NCI-H1048 (cell line): ENCODE data around the gene SLC25A23.

ENCODE experiments used
- DNase-seq: peaks from one replicate; lab custom pipeline; 2025; lab: John Stamatoyannopoulos, UW

Gene SLC25A23

DNA sequence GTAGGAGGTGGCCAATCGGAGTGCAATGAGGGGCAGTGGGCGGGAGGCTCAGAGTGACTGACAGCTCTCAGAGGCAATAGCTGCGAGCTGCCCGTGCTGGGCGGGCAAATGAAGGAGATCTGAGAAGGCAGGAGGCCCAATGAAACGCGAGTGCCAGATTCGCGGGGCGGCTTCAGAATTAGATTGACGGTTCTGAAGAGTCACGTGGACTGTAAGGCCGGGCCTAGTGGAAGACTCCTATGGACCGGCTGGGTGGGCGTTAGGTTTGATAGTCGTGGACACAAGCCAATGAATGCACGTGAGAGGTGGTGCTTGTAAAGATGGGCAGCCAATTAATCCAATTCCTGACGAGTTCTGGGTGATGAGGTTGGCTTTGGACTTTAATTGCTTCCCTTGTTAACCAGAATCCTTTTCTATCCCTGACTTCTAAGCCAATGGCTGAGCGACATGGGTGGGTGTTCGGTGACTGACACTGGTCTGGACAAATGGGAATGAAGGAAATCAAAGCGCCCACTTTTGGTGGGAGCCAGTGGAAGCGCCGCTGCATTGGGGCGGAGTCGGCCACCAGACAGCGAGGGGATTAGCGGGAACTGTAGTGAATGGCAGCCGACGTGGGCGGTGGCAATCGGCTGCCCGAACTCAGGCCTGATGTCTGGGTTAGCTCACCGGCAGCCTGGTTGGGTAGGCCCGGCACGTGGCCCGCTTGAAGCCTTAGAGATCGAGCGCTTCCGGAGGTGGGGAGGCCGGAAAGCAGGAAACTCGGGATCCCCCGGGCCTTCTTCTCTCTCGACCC lies 34.5 kb downstream of the SLC25A23 start:
- peak; percentile 100 for DNase-seq

DNA sequence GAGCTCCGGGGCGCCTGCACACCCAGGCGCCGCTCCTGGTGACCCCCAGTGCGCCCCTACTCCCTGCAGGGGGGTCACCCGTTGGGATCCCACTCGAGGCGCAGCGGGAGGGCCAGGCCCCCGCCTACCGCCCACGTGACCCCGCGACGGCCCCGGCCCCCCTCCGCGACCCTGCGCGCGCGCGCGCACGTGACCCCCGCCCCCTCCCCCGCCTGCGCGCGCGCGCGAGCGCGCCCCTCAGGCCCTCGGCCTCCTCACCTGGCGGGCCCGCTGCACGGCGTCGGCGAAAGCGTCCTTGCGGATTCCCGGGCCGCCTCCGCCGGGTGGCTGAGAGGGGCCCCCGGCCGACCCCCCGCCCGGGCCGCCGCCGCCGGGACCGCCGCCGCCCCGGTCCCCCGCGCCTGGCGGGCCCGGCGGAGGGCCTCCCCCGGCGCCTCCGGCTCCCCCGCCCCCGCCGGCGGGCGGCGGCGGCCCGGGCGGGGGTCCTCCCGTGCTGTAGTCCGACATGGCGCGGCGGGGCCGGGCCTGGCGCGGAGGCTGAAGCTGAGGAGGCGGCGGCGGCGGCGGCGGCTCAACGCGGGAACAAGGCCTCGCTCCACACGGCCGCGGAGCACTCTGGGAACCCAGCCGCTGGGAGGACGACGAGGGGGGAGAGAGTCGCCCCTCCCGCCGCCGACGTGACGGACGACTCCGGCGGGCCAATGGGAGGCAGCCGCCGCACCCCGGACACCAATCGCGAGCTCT lies 35.2 kb downstream of the SLC25A23 start, which contains the start of gene KHSRP:
Gene KHSRP (minus strand): TSS at position 617 of the 744 bp plus-strand sequence. CDS start 110 bp downstream, at position 507.
- DNase-seq: no peak

DNA sequence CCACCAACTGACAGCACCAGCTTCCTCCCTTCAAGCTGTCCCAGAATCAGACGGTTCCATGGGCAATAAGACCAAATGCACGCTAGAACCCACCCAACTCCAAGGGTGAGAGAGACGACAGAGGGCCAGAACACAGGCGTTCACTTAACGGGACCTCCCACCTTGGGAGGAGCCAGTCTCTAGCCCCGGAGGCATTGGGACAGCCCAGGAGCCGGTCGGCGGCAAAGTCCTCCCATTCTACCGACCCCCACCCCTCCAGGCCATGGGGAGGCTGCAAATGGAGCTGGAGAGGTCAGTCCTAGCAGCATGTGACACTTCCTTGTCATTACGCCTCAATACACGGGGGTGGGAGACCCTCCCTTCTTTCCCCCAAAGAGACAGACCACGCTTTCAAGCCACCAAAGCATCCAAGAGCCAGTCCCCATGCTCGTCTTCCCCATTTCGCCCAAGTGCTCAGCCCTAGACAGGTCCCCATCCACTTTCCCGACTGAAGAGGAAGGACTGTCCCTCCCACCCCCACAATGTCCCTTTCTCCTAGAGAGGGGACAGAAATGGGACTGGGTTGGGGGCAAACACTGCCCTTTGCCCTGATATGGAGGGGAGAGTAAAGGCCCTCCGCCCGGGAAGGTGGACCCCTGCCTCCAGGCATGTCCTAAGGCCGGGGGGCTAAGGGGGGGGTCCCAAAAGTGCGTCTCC lies 35.9 kb downstream of the SLC25A23 start:
- no peak for DNase-seq

DNA sequence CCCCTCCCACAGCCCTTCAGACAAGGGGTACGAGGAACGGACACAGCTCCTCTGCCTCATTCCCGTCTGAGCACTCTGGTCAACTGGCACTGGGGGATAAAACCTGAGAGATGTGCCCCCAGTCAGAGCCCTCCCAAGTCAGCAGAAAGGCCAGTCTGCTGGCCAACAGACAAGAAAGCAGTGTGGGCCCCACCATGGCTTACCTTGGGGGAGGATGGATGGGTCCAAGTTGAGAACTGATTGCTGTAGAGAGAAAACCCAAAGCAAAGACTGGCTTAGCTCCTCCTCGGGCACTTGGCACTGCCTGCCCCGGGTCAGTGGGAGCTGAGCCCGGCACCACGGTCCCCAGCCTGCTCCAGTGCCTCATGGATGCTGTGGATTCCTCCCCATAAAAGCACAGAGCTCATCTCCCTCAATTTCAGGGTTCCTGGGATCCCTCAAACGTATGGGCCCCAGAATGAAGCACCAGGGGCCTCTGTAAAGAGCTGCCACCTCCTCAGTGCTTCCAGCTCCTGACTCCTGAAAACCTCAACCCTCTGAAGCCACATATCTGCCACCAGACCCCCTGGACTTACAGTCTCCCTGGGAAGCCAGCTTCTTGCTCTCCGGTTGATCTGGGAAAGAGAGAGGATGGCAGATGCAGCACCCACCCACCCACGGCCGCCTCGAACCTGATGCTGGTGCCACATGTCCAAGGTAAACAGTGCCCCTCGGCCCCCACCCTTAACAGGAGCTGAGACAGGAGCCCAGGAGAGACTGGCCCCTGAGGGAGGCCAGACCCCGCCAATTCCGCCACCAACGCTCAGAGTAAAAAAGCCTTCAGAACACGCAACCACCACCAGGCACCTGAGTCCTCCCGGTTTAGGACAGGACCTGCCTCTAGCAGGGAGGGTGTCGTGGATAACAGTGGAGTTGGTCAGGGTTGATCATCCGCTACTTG lies 38.2 kb downstream of the SLC25A23 start:
- no peak for DNase-seq

DNA sequence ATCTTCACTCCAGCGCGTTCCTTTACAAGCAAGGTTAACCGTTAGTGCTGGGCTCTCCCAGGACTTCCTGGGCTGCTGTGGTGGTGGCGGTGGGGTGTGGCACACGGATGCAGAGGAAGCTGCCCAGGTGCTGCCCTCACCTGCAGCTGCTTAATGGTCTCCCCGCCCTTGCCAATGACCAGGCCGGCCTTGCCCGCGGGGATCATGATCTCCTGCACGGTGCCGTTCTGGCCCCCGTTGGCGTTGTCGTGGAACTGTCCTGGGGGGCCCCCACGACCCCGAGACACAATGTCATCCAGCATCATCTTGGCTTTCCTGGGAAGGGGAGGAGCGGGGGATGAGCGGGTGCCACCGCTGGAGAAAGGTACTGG lies 41.0 kb downstream of the SLC25A23 start:
- DNase-seq: no peak

DNA sequence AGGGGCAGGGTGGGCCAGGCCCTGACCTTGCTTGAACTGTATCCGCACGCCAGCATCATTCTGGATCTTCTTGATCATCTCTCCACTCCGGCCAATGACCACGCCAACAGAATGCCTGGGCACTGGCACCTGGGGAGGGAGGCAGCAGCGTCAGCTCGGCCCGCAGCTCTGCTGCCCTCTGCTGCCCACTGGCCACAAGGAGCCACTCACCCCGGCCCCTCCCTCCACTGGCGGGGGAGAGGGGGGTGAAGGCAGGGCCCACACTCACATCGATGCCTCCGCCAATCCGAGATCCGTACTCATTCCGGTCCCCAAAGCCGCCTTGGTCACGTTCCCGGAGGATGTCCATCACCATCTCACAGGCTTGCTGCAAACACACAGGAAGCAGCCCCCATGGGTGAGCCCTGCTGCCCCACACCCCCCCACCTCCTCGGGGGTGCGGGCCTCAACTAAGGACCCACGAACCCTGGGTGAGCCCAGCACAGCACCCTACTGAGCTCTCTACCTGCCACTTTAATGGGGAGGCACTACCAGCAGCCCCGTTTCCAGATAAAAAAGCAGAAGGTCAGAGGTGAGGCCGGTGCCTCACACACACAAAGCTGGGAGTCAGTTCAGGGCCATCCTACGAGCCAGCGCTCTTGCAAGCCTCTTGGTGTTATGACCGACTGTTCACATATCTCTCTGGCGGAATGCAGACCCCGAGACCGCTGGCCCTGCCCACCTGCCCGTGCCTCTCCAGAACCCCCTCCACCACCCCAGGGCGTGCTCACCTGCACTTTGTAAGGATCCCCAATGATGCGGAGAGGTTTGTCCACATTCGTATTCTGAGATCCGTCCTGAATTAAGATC lies 41.7 kb downstream of the SLC25A23 start:
- no peak for DNase-seq

DNA sequence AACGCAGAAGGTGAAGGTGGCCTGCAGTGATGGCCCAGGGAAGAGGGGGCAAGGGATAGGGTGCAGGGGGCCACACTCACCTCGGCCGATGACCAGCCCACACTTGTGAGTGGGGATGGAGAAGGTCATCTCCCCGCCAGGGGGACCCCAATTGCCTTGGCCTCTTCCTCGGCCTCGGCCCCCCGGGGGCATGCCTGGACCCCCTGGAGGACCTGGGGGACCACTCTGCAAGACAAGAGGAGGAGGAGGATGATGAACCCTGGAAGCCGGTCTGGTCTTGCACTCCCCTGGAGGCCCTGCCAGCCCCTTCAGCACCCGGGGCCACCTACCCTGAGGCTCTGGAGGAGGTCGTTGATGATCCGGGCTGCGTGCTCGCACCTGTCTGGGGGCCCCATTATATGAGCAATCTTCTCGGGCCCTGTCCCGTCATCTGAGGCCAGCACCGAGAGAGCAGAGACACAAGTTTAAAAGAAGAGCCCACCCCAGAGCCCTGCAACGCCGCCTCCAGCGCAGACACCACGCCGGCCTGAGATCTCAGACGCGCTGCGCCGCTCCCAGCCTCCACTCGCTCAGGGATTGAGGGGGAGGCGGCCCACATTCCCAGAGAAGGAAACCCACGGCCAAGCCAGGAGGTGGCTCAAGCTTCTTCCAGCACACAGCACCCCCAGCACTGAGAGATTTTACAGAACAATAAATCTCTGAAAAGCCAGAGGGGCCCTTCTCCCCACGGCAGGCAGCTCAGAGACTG lies 42.8 kb downstream of the SLC25A23 start:
- no peak for DNase-seq

DNA sequence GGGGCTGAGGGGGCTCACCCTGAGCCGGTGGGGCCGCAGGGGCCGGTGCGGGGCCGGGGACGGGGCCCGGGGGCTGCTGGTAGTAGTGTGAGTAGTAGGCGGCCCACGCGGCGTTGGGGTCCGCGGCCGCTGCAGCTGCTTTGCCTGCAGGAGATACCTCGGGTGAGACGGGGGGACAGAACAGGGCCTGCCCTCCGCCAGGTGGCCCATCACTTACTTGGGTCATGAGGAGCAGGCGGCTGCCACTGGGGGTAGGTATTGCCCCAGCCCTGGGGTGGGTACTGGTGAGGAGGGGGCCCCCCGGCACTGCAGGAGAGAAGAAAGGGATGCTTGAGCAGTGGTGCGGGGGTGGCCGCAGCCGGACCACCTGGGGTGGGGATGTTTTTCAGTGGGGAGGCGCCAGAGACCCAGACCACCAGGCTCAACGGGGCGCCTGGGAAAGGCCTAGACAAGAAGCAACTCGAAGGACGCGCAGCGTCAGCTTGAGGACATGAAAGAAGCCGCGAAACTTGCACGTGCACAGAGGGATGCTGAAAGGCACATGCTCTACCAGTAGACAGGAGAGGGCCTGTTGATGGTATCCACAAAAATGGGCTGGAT lies 43.9 kb downstream of the SLC25A23 start:
- no peak for DNase-seq

DNA sequence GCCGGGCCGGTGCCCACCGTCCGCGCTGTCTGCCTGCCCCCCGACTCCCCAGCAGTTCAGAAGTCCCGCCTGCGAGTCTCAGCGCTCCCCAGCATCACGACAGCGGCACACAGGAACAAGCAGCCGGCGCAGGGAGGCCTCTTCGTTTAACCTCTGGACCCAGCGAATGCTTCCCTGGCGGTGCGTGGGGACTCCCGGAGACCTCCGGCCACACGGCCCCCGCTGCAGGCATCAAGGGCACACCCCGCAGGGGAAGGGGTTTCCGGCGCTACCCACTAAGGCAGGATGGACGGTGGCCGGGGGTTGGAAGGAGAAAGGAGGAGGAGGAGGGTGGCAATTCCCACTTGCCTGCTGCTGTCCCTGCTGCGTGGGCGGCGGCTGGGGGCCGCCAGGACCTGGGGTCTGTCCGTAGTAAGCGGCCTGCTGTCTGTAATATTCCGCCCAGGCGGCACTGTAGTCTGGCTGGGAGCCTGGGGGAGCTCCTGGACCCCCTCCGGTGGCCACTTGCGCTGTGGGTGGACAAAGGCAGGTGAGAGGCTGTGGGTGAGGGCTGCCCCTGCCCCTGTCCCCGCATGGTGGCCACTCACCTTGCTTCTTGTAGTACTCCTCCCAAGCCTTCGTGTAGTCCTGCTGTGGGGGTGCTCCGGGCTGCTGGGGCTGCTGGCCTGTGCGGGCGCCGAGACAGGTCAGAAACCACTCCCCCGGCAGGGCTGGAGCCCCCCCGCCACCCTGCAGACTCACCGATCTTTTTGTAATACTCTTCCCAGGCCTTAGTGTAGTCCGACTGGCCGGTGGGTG lies 44.6 kb downstream of the SLC25A23 start:
- no peak for DNase-seq

DNA sequence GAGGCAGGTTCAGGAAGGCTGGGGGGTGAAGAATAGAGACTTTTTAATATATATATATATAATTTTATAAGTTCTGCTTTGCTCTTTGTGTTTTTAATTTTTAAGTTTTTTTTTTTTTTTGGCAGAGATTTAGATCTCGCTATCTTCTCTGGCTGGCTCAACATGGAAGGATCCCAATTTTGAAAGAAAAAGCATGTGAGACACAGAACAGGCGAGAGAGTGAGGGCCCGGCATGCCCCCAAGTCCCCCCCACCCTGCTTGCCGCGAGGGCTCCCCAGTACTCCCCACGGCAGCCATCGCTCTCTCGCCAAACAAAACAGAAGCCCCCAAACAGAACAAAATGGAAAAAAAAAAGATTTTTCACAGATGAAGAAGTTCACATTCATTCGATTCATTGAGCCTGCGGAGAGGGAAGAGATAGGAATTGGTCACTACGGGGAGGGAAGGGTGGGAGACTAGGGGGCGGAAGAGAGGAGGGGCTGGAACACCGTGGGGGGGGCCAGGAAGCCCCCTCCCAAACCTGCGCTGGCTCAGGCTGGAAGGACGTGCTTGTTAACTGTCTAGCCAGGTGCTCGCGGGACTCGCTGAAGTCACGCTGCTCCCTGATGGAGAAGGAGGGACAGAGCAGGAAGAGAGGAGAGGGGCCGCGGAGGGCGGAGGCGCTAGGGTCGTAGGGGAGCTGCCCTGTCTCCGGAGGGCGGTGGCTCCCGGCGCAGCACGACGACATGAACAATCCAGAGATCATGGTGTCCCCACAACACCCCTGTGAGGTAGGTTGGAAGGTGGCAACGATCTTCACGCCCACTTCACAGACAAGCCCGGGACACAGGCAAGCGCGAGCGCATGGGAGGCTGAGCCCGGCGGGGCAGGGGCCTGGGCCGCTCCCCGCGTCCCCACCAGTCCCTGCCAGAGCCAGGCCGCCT lies 45.6 kb downstream of the SLC25A23 start:
- DNase-seq: no peak

DNA sequence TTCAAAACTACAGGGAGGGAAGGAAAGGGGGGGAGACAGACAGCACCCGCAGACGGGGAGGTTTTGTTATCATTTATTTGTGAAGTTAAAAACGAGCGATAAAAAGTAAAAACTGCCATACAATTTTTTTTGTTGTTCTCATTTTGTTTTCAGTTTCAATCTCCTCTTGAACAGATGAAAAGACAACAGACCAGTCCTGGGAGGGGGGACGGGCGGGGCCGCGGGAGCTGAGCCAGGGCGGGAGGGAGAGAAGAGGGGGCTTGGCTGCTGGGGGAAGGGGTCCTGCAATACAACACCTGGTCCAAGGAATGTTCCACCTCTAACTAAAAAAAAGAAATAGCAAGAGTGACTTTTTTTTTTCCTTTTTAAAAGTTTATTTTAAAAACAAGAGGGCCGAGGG lies 46.3 kb downstream of the SLC25A23 start:
- no peak for DNase-seq

DNA sequence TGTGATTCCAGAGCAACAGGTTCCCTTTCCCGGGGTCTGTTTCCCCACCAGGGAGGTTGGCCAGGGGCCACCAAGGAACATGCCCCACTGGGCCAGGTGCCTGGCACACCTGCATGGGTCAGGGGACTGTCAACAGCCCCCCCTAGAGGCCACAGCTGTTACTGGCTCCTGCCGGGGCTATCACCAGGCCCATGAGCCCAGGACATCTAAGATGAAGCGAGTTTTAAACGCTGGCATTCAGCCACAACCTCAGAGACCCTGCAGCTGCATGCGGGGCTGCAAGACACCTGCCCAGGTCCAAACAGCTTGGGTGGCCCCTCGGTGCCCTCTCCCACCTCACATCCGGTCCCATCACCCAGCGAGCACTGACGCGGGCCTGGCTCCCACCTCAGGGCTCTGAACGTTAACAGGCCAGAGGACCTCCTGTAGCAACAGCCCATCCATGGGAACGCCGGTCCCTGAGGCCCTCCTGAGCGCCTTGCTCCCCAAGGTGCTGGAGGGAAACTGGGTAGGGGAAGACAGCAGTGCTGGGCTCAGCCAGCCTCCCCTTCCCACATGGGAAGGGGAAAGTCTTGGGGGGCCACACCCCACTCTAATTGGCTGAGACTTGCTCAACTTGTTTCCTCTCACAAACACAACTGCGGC lies 47.0 kb downstream of the SLC25A23 start:
- no peak for DNase-seq

DNA sequence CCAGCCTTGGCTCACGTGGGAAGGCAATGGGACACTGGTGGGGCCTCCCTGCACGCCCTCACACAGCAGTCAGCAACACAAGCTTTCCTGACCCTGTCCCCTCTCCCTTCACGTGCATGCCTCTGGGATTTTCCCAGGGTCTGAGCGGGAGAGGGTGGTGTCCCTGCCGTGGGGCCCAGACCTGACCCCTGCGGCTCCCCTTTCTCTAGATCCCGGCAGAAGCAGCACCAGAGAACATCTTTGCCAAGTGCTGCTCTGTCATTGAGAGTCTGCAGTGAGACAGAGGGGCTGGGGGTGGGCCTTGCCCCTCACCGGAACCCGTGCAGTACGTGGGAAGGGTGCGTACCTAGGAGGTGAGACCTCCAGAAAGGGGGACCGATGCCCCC lies 47.5 kb downstream of the SLC25A23 start:
- DNase-seq: no peak

DNA sequence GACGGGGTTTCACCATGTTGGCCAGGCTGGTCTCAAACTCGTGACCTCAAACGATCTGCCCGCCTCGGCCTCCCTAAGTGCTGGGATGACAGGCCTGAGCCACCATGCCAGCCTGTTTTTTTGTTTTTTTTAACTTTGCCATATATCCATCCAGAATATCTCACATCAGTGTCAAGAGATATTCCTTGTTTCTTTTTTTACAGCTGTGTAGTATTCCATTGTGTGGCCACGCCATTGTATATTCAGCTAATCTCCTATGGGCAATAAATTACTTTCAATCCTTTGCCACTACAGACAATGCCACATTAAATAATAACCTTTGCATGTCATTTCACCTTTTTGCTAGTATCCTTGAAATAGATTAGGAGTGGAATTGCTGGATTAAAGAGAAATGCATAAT lies 50.2 kb downstream of the SLC25A23 start:
- DNase-seq: no peak

DNA sequence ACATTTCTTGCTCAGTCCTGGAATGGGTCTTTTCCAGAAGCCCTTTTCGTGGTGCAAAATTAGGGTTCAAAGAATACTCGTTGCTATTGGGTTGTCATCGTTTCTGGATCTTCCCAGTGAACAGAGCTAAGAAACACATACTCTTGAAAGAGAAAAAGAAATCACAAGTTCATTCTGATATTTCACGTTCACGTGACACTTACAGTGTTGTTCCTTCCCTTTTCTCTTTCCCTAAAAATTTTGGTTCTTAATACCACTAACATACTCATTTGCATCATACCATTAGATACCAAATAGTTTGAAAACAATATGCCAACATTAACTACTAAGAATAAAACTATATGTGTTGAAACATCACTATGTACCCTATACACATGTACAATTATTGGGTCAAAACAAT lies 53.2 kb downstream of the SLC25A23 start:
- DNase-seq: no peak

DNA sequence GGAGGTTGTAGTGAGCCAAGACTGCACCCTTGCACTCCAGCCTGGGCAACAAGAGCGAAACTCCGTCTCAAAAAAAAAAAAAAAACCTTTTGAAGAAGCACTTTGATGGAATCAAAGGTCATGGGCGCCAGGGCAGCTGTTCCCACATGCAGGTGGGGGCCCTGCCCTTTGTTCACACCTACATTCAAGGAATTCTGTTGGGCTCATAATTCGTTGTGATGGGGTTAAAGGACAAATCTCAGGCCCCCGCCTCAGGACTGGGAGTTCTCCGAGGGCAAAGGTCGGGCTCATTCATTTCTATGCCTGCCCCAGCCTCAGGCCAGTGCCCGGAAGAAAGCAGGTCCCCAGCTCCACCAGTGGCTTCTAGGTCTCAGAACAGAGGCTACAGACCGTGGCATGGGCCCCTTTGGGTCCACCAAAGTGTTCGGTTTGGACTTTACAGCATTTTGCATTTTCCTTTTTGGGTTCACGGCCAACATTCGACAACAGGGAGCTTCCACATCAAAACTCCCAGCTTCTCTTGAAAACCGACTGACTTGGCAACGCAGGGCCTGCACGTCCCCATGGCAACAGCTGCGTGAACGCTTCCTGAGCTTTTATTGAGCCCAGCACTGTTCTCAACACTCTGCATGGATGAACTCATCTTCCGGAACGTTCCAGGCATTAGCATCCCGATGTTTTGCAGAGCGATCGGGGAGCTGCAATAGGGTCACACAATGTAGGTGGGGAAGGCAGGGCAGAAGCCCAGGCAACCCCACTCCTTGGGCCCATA lies 56.6 kb downstream of the SLC25A23 start:
- DNase-seq: no peak
